NT2/D1 (cell line): ENCODE data around the gene HRH3.

ENCODE experiments used
- YY1 ChIP-seq: IDR thresholded peaks from 2 replicates; pipeline ENCODE4 v1.6.1; 2011; ENCODE audit not compliant: insufficient read length, insufficient read depth
- ZNF274 ChIP-seq: IDR thresholded peaks from 2 replicates; pipeline ENCODE4 v1.6.1; 2011; ENCODE audit warnings: mild to moderate bottlenecking, low read depth, low read length

- no peak for TF ChIP-seq YY1
- TF ChIP-seq ZNF274, result no peak
Measured at GRCh38 chr20:62197801-62198200, 22.3 kb downstream of the HRH3 start.
